HCT116 (cell line): Measurements from ENCODE around the gene GPS2. TPM values are rescaled to one million over a fixed set of nuclear protein-coding genes. Genes with fewer than 3 reads are reported as not detected.

ENCODE experiments used
- CEBPB ChIP-seq: IDR thresholded peaks from 2 replicates; pipeline ENCODE4 v1.6.1; 2012; ENCODE audit warnings: low read depth
- CTCF ChIP-seq, 3 experiments: fragments of 200-600 bp in 1 of 3; sonication (generic) in 1 of 3; IDR thresholded peaks in 2 of 3; conservative IDR thresholded peaks in 1 of 3; 2 replicates each; pipeline ENCODE4 v1.5.1; 2012 to 2017; ENCODE audit warnings: low read depth in 2 of 3, low read length in 2 of 3, antibody characterized with exemption in 1 of 3, borderline replicate concordance in 1 of 3, control low read depth in 1 of 3, mild to moderate bottlenecking in 1 of 3, mixed read lengths in 1 of 3, mixed run types in 1 of 3, moderate library complexity in 1 of 3; ENCODE audit not compliant: insufficient read depth in 1 of 3
- EZH2phosphoT487 ChIP-seq: fragments of 200-600 bp; IDR thresholded peaks from 2 replicates; pipeline ENCODE4 v1.6.1; 2018; ENCODE audit warnings: antibody characterized with exemption, borderline replicate concordance
- JUND ChIP-seq: IDR thresholded peaks from 2 replicates; pipeline ENCODE4 v1.6.1; 2012
- POLR2A ChIP-seq: IDR thresholded peaks from 2 replicates; pipeline ENCODE4 v1.7.0; 2011; ENCODE audit warnings: borderline replicate concordance; ENCODE audit not compliant: insufficient read depth, insufficient read length; ENCODE audit errors: extremely low read depth
- SP1 ChIP-seq: IDR thresholded peaks from 2 replicates; pipeline ENCODE4 v1.6.1; 2012; ENCODE audit warnings: low read depth
- SRF ChIP-seq: IDR thresholded peaks from 2 replicates; pipeline ENCODE4 v1.6.1; 2012; ENCODE audit warnings: low read depth
- TCF7L2 ChIP-seq: IDR thresholded peaks from 2 replicates; pipeline ENCODE4 v1.7.0; 2011; ENCODE audit warnings: borderline replicate concordance, inconsistent platforms; ENCODE audit not compliant: insufficient read depth, insufficient read length; ENCODE audit errors: extremely low read depth
- YY1 ChIP-seq: IDR thresholded peaks from 2 replicates; pipeline ENCODE4 v1.6.1; 2011; ENCODE audit warnings: low read length, low read depth, moderate library complexity, mild to moderate bottlenecking; ENCODE audit not compliant: insufficient replicate concordance; ENCODE audit errors: extremely low read depth
- ZBTB33 ChIP-seq: IDR thresholded peaks from 2 replicates; pipeline ENCODE4 v1.6.1; 2011; ENCODE audit warnings: mild to moderate bottlenecking, low read length, moderate library complexity; ENCODE audit not compliant: insufficient replicate concordance; ENCODE audit errors: extremely low read depth
- ZFX ChIP-seq: fragments of 450-650 bp; IDR thresholded peaks from 2 replicates; pipeline ENCODE4 v1.6.1; 2017
- ZNF274 ChIP-seq: fragments of 200-500 bp; sonication (Bioruptor generic); IDR thresholded peaks from 2 replicates; pipeline ENCODE4 v1.6.1; 2014; ENCODE audit warnings: mild to moderate bottlenecking, low read depth, low read length, inconsistent platforms
- total RNA-seq: library from RNA; stranded (reverse); gene quantifications from one replicate; pipeline ENCODE4 v1.2.1, GENCODE V29; 2021; ENCODE audit not compliant: unreplicated experiment

GPS2 gene
- total RNA-seq, 1 experiment from 2014 or later = 61.3 TPM

- TF ChIP-seq ZBTB33 (no peak), POLR2A (no peak), CTCF (IDR thresholded peaks at IDR 0.05 in 2 of 3, conservative IDR thresholded peaks at IDR 0.05 in 1 of 3; ENCODE audit: borderline replicate concordance in 1 of 3, insufficient read depth in 1 of 3, low read depth in 2 of 3, low read length in 2 of 3) (no peak), ZFX (no peak), CEBPB (no peak), JUND (no peak), SRF (no peak), TCF7L2 (no peak), EZH2phosphoT487 (no peak), SP1 (no peak), YY1 (no peak), ZNF274 (no peak)
Measured at GRCh38 chr17:7317161-7317803, 2.1 kb upstream of the GPS2 start (continued).
